Inferior parietal cortex (tissue), 1 donor: ENCODE measurements around the gene CYP27B1.
"Not testable (repeated sequence)": the region's sequence is repeated elsewhere in the genome, so short reads cannot be mapped to it uniquely, and the experiment has no call there.

Experiments
- DNase-seq: peaks from one replicate; pipeline ENCODE4 v3.0.0-alpha.2; 2016; ENCODE audit errors: extremely low spot score

CYP27B1 gene

GRCh38 chr12:57722716-57723629 lies 43.9 kb downstream of the CYP27B1 start:
- DNase-seq = no peak

- DNase-seq = not testable (repeated sequence)
Observed at GRCh38 chr12:57721846-57722608, 44.9 kb downstream of the CYP27B1 start.

- DNase-seq = no peak
Observed at GRCh38 chr12:57720606-57721595, 46.0 kb downstream of the CYP27B1 start.

DNA sequence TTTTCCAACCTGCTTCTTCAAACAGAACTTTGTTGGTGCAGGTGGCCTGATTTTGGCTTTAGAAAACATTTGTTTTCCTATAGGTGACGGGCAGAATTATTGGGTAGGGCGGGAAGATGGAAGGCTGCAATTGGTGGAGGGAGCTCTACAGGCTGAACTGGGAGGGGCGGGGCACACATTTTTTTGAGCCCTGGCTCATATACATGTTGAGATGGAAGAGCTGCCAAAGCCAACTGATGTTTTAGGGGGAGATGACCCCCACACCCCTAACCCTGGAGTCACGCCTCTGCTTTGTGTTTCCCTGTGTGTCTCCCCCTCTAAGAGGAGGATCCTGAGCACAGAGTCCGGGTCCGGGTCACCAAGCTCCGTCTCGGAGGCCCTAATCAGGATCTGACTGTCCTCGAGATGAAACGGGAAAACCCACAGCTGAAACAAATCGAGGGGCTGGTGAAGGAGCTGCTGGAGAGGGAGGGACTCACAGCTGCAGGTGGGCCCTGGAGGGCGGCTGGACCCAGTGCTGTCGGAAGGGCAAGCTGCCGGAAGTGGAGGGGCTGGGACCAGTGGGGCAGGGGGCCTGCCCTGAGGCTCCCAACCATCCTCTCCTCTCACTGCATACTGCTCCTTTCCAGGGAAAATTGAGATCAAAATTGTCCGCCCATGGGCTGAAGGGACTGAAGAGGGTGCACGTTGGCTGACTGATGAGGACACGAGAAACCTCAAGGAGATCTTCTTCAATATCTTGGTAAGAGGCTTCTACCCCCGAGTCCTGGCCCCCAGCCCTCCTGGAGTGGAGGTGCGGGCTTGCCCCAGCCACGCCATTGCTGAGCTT lies 46.9 kb downstream of the CYP27B1 start:
- no peak for DNase-seq

GRCh38 chr12:57718641-57719528 lies 48.0 kb downstream of the CYP27B1 start:
- no peak for DNase-seq

- DNase-seq = no peak
Observed at GRCh38 chr12:57717846-57718640, 48.8 kb downstream of the CYP27B1 start.

- no peak for DNase-seq
Observed at GRCh38 chr12:57717131-57717530, 49.7 kb downstream of the CYP27B1 start.

DNA sequence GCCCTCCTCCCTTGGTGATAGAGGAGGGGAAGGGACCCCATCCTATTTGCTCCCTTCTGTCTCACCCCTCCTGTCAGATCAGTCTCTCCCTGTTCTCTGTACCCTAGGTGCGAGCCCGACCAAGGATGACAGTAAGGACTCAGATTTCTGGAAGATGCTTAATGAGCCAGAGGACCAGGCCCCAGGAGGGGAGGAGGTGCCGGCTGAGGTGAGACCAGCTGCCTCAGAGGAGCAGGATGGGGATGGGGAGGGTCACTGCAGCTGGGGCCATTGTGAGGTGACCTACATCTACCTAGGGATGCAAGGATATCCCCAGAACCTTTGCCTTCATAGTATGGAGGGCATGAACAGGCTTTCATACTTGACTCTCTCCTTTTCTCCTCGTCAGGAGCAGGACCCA lies 50.6 kb downstream of the CYP27B1 start:
- DNase-seq = no peak

DNA sequence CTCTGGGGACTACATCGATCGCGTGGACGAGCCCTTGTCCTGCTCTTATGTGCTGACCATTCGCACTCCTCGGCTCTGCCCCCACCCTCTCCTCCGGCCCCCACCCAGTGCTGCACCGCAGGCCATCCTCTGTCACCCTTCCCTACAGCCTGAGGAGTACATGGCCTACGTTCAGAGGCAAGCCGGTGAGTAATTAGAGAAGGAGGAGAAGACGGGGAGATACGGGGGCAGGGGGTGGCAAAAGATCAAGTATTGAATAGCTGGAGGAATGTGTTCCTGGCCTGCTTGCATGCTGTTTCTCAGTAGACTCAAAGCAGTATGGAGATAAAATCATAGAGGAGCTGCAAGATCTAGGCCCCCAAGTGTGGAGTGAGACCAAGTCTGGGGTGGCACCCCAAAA lies 51.1 kb downstream of the CYP27B1 start:
- DNase-seq = no peak

GRCh38 chr12:57715036-57715748 lies 51.7 kb downstream of the CYP27B1 start:
- not testable (repeated sequence) for DNase-seq

- no peak for DNase-seq
Observed at GRCh38 chr12:57713209-57713608, 53.7 kb downstream of the CYP27B1 start.

DNA sequence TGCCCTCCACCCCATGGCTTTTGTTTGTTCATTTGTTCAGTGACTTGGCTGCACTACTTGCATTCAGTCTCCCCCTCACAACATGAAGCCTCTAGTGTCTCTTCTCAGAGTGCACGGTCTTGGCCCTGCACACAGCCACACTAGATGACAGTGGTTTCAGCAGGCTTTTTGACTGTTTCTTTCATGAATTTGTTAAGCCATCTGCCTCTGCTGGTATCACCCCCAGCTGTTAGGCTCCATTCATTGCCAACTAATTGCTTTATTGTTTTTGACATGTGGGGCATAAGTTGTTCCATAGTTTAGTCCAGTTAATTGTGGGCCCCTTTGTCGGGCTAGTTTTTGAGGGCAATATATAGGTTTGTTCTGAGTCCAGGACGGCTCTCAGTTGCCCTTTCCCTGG lies 54.2 kb downstream of the CYP27B1 start:
- no peak for DNase-seq
